GM18508 (cell line): ENCODE data around the gene CCL11.

Source experiments
- ATAC-seq: cut with Tn5 transposase; IDR thresholded peaks from one replicate; pipeline ENCODE4 v1.9.1; 2021; ENCODE audit warnings: moderate number of reproducible peaks; ENCODE audit not compliant: insufficient read depth, unreplicated experiment

CCL11 gene

DNA sequence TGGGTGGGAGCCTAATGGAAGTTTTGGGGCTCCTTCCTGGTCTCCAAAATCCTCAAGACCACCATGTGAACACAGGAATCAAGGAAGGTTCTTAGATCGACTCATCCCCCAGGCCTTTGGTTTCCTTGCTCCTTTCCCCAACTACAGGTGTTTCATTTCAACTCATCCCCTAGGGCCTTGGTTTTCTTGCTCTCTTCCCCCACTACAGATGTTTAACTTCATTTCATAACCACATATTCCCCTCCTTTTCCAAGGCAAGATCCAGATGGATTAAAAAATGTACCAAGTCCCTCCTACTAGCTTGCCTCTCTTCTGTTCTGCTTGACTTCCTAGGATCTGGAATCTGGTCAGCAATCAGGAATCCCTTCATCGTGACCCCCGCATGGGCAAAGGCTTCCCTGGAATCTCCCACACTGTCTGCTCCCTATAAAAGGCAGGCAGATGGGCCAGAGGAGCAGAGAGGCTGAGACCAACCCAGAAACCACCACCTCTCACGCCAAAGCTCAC, at the start of gene CCL11:
CCL11 (plus strand) TSS at position 457 of the 507 bp plus-strand sequence. CDS start 67 bp downstream, outside the sequence.
- ATAC-seq, result no peak

DNA sequence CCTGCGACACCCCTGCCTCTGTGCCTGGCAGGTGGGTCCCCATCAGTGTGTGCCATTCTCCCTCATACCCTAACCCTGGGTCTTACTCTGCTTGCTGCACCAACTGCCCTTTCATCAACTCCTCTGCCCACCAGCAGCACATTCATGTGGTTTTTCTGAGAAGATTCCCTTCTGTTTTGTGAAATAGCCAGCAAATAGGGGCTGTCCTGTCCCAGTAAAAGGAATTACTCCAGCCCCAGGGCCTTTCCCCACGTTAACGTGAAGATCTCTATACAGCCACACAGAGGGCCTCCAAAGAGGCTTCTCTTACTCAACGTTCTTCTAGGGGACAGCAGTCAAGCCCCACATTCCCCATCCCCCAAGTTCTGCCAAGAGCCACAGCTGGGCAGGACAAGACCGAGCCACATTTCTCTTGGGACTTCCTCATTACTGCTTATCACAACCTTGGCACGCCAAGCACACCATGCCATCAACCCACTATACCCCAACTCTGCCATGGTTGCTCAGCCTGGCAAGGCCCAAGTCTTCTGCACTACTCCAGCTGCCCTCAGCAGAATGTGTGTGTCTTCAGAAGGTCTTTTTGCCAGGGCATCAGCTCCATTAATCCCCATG, 49.2 kb upstream of the CCL11 start:
- no peak for ATAC-seq

DNA sequence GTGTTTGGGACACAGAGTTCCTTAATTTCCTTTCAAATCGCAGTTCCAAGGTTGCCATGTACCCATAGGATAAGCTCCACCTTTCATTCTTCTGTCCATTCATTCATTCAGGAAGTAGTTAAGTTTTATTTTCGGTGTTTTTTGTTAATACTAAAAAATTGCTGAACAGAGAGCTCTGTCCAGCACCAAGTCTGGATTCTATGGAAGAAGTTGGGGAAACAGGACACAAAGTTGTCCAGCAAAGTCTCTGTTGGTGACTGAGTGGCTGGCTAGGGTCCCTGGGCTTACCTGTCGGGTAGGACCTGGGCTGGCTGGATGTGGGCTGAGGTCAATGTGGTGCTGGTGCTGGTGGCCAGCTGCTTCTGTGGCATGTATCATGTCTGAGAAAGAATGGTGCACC, 48.1 kb upstream of the CCL11 start:
- ATAC-seq, result no peak

DNA sequence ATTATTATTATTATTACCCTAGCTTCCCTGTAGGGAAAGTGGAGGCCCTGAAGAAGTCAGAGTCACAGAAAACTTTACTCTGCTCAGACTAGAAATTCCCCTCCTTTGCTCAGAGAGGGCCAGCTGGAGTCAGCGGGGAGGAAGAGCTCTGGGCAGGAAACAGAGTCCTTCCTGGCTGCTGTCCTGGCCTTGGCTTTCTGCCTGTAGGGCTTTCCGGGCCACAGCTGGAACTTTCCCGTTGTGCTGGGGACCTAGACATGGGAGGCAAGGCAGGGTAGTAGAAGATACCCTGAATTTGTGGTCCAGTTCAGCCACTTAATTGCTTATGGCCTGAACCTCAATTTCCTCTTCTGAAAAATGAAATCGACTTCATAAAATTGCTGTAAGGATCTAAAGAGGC, 44.5 kb upstream of the CCL11 start:
- no peak for ATAC-seq

DNA sequence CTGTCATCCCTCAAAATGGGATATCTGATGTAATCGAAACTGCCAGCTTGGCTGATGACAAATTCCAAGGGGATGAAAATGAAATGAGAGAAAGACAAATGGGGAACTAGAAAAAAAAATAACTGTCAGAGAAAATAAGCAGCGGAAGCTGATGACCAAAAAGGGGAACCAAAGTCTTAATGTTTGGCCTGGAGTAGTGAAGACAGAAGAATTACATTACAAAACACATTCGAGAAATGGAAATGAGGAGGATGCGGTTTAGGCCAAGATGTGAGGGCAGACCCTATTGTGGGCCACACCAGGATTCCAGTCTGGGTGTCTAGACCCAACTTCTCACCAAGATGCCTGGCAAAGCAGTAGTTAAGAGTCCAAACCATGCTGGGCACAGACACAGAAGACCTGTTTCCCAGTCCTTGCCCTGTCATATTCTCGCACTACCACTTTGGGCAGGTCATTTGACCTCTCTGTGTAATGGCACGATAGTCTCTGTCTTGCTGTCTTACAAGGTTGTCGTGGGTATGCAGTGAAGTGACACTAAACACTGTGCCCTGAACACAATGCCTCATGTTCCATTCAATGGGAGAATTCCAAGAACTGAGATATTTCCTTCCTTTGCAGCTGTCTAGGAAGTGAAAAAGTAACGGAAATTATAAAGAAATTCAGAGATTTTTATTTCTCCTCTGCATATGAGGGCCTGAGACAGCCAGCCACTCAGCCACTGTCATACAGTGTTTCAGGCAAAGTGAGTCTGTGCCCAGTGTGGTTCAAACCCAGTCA, 42.8 kb upstream of the CCL11 start:
- no peak for ATAC-seq

DNA sequence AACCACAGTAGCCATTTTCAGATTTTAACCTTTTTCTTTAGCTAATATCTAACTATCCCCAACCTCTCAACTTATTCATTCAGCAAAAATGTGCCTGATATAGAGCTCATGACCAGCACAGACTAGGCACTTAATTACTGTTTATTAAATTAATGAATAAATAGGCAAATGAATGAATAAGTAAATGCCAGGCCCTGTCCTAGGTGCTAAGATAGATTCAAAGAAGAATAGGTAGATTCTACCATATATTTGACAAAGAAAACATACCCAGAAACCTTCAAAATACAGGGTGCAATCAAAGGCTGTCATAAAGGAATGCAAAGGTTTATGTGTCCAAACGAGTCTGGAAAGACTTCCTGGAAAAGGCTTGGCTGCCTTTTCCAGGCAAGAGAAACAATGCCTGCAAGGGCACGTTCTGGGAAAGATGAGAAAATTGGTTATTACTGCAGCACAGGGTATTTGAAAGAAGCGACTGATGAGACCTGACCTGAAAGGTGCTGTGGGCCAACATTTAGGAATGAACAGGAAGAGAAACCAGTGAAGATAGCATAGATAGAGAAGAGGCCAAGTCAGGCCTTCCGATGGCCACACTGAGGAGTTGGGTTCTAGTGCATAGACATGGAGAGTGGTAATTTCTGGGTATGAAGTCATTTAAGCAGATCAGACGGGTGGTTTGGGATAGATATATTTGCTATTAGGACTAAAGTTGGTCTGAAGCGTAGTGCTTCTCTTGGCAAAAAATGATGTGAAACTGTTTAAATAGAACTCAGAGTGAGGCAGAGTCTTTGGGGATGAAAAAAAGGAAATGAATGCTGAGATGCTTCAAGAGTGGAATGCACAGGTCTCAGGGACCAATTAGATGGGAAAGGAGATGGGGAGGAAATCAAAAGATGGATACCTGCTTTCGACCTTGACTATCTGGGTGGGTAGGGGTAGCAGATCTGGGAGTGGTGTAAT, 41.9 kb upstream of the CCL11 start:
- no peak for ATAC-seq

DNA sequence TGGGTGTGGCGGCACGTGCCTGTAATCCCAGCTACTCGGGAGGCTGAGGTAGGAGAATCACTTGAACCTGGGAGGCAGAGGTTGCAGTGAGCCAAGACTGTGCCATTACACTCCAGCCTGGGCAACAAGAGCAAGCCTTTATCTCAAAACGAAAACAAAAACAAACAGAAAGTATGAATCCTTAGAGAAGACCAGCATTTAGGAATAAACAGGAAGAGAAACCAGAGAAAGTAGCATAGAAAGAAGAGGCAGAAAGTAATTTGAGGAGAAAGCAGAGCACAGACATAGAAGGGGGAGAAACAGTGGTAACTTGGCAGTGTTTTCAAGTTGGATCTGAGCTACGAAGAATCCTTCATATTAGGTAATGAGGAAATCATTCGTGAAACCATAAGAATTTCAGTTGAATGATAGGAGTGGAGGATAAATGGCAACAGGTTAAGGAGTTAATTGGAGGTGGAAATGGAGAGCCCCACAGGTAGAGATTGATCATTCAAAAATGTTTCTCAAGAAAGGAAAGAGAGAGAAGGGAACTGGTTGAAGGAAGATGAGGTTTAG, 40.1 kb upstream of the CCL11 start:
- ATAC-seq, result no peak

DNA sequence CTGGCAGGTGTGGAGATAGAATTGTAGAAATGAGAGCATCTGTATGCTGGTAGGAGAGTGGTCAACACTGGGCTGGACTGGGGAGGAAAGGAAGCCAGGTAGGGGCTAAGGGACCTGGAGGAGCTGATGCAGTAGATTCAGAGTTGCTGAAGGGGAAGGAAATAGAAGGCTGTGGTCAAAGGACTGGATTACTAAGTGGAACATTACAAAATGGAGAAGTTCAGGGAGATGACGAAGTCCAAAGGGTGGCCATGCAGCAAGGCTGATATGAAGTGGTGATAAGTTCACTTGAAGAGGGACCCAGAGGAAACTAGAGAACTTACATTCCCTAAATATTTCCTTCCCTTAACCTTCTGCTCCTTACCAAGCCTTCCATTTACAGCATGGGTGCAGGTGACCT, 39.1 kb upstream of the CCL11 start:
- ATAC-seq, result no peak

DNA sequence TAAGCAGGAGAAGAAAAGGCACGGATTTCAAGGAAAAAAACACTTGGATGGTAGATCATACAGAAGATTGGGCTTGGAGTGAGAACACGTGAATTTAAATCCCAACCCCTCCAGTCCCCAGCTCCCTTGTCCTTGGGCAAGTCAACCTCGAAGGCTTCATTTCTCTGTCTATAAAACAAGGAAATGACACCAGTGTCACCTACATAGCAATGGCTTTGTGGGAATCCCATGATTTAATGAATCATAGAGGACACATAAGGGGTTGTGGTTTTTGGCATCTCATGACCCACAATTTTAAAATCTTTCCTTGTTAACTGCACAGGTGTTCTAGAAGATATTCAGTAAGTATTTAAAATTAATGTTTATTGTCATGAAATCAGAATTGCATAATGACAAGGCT, 38.7 kb upstream of the CCL11 start:
- ATAC-seq, result no peak

DNA sequence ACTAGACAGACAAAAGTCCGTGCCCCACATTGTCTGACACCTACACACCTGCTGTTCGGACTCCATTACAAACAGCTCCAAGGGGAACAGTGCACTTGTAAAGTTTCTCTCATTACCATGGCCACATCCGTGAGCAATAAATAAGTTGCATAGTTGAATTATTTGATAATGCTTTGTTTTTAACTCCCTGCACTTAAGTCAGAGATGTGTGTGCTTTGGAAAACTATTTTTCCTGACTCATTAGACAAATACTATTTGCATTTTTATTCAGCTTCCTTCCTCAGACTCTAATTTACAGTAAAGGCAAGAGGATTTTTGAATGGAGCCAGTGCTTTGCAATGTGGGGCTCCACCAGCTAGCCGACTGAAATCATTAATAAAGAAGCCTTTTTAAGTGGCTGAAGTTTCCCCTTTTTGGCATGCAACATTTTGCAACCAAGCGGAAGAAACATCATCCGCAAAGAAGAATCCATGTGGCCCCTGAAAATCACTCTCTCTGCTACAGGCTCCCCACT, 37.0 kb upstream of the CCL11 start:
- ATAC-seq, result no peak

DNA sequence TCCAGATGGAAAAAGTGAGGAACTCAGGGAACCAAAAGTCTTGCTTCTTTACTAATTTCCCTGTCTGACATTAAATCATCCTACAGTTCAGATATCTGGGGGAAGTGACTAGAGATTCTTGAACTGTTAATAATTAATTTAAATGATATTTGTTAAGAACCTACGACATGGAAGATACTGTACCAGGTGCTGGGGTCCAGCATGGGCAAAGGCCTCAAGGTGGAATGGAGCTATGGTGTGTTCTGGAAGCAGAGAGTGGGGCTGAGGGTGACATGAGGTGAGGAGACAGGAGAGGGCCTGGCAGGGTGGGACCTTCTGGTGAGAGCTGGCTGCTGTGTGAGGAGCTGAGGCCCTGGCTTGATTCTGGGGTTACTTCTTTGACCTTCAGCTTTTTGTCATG, 36.5 kb upstream of the CCL11 start:
- no peak for ATAC-seq

DNA sequence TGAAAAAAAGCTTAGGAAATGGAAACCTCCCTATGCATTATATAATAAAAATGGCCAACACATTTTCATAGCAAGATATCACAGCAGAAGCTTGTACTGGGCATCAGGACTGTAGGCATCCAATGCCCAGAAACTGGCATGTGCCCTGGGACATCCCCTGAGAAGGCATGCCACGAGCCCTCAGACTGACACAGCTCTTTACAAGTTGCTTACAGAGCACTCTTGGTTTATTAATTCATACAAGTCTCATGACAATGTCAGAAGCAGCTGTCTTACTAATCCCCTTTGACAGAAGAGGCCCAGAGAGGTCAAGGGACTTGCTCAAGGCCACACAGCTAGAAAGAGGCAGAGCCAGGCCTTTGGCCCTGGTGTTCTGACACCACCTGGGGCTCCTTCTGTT, 36.1 kb upstream of the CCL11 start:
- no peak for ATAC-seq

DNA sequence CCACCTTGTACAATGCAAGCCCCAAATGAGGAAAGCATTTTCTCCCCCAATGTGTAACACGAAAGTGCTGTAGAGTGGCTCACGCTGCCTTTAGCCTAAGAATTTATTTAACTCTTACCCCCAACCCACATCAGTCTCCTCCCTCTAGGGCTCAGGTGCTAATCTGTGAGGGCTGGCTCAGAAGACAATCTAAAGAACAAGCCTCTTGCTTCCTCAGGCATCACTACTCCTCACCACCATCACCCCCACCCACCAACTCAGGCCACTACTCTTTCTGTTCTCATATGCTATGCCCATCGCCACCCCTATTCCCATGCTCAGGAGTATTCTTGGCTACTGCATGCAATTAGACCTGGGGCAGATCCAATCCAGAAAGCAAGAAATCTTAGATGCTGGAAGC, 34.4 kb upstream of the CCL11 start:
- ATAC-seq, result no peak

DNA sequence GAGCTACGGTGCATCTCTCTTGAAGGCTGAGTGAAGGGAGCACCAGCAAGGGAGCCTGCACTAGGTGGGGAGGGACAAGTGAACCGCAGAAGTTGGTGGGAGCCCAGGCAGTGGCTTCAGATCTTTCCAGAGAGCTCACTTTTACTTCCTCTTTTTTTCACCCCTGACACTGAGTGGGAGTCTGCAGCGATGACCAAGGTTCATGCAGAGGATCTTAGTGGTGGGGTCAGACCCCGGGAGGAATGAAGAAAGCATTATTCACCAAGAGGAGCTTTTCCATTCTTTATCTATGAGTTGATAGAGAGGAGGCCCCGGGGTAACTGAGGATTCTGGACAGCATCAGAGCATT, 33.5 kb upstream of the CCL11 start:
- no peak for ATAC-seq

DNA sequence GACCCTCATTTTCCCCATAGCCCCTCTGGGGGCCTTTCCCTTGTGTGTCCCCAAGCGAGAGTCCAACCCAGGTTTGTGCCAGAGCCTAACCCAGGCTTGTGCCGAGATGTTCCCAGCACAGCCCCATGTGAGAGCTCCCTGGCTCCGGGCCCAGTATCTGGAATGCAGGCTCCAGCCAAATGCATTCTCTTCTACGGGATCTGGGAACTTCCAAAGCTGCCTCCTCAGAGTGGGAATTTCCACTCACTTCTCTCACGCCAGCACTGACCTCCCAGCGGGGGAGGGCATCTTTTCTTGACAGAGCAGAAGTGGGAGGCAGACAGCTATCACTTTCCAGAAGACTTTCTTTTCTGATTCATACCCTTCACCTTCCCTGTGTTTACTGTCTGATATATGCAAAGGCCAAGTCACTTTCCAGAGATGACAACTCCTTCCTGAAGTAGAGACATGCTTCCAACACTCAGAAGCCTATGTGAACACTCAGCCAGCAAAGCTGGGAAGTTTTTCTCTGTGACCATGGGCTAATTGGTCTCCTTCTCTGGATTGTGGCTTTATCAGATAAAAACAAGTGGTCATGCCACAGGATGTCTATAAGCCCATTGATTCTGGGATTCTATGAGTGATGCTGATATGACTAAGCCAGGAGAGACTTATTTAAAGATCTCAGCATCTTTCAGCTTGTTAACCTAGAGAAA, 33.0 kb upstream of the CCL11 start:
- ATAC-seq, result no peak

DNA sequence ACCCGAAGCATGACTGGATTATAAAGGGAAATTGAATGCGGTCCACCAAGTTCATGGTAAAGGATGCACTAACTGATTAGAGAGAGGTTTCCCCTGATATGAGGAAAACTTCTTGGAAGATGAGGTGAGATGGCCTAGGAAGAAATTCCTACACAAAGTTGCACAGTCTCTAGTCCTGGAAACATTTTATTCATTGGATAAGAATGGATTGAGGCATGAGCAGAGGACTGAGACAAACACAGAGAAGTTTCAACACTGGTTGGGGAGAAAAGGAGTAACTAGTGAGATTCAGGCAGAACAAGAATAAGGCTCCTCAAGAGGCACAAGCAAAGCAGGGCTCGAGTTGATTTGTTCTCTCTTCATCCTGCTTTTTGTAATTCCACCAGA, 32.4 kb upstream of the CCL11 start:
- ATAC-seq, result no peak

DNA sequence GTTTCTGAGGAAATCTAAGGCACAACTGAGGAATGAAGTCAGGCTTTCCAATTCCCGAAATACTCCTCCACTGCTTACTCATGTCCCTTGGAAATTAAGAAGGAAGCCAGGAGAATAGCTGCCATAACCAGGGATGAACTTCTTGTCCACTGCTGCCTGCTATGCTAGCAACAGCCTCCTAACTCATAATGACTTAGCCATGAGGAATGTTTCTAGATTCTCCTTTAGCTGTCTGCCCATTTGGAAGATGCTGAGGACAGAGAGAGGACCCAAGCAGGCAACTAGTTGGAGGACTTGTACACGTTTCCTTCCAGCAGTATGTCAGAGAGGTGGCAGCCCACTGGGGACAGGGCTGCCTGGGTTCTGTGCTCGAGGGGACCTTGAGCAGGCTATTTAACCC, 31.4 kb upstream of the CCL11 start:
- ATAC-seq, result no peak

DNA sequence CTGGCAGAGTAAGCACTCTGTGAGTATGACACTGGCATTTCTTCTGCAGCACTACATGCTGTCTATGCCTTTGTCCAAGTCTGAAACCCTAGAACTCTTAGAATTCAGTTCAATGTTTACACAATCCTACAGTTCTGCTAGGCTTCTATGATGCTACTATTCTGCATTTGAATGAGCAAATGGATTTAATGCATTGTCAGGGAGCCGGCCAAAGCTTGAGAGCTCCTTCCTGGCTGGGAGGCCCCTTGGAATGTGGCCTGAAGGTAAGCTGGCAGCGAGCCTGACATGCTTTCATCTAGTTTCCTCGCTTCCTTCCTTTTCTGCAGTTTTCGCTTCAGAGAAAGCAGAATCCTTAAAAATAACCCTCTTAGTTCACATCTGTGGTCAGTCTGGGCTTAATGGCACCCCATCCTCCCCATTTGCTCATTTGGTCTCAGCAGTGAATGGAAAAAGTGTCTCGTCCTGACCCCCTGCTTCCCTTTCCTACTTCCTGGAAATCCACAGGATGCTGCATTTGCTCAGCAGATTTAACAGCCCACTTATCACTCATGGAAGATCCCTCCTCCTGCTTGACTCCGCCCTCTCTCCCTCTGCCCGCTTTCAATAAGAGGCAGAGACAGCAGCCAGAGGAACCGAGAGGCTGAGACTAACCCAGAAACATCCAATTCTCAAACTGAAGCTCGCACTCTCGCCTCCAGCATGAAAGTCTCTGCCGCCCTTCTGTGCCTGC, 30.7 kb upstream of the CCL11 start, which contains the start of gene CCL2:
CCL2 (plus strand) TSS at position 635 of the 730 bp plus-strand sequence; CDS start at position 700, 65 bp downstream.
- no peak for ATAC-seq

DNA sequence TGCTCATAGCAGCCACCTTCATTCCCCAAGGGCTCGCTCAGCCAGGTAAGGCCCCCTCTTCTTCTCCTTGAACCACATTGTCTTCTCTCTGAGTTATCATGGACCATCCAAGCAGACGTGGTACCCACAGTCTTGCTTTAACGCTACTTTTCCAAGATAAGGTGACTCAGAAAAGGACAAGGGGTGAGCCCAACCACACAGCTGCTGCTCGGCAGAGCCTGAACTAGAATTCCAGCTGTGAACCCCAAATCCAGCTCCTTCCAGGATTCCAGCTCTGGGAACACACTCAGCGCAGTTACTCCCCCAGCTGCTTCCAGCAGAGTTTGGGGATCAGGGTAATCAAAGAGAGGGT, 30.2 kb upstream of the CCL11 start:
- ATAC-seq, result no peak
